ENCODE data around the gene ARHGEF1.

GRCh38 chr19:41868120-41868988 is 14.6 kb upstream of the ARHGEF1 start:
- TF ChIP-seq POLR2A (IDR thresholded peaks at IDR 0.05) (no peak), CTCF (IDR thresholded peaks at IDR 0.05) (no peak)

All from heart left ventricle (tissue), 13 donors.